ENCODE results near the gene MAP2K5. TPM values are rescaled to one million over a fixed set of nuclear protein-coding genes. Genes with fewer than 3 reads are reported as not detected.

MAP2K5 gene
- total RNA-seq, 4 donors from 2014 or later, result 10.2 to 13.8 (median 11.9) TPM

DNA sequence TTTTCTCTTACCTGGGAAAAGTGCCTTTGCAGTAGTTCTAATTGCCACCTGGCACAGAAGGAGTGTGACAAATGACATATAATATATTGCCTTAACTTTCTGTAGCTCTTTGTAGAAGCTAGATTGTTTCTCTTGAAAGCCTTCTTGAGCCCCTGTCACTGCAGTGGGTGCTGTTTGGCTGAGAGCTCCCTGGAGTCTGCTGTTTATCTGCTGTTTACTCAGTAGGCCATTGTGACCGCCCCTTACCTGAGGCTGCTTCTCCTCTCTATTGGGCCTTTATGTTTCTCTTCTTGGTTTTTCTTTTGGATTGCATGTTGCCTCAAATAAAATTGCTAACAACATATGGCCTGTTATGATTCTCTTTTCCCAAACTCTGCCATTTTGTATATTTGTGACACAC lies 16.7 kb downstream of the MAP2K5 start:
- DNase-seq (ENCODE audit: low spot score in 2 of 2), result no peak
- H3K4me1 ChIP-seq, result no peaks in the 10 kb centered on the region
- TF ChIP-seq POLR2A (IDR thresholded peaks at IDR 0.05) (no peak), EP300 (IDR thresholded peaks at IDR 0.05) (no peak), CTCF (IDR thresholded peaks at IDR 0.05) (no peak)
- H3K9me3 ChIP-seq, result peaks cover 0 to 7% (median 0%) of the 10 kb centered on the region in 4 donors
- peaks cover 0 to 54% (median 0%) of the 10 kb centered on the region in 3 donors for H3K36me3 ChIP-seq
- no peak overlapping the region for H3K27ac ChIP-seq
- H3K4me3 ChIP-seq, result no peak overlapping the region
- 93 to 96% methylated on average over 1 of the region's 1 CpG for WGBS, 2 donors
- H3K27me3 ChIP-seq, result no peaks in the 10 kb centered on the region

DNA sequence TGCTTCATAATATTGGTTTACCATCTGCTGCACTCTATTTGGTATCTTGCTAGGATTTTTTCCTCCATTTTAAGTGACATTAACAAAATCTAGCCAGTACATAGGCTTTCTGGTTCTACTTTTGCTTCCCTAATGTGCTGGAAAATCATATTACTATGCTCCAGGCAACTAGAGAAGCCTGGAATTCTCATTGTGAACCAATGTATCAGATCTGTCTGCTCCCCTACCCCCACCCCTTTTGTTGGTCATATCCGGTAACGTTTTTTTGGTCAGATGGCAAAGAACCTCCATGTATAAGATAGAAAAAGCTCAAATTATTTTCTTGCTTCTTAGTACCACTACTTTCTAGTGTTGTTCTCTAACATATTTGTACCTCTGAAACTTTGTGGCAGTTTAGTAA lies 17.1 kb downstream of the MAP2K5 start:
- Histone ChIP-seq H3K27ac (no peak overlapping the region), H3K36me3 (peaks cover 0 to 52% (median 0%) of the 10 kb centered on the region in 3 donors), H3K9me3 (peaks cover 0 to 7% (median 0%) of the 10 kb centered on the region in 4 donors), H3K4me1 (no peaks in the 10 kb centered on the region), H3K4me3 (no peak overlapping the region), H3K27me3 (no peaks in the 10 kb centered on the region)
- TF ChIP-seq CTCF (IDR thresholded peaks at IDR 0.05), result no peak
- no peak for TF ChIP-seq EP300 (IDR thresholded peaks at IDR 0.05)
- DNase-seq (ENCODE audit: low spot score in 2 of 2), result no peak
- 97 to 98% methylated on average over 2 of the region's 2 CpGs for WGBS, 2 donors

DNA sequence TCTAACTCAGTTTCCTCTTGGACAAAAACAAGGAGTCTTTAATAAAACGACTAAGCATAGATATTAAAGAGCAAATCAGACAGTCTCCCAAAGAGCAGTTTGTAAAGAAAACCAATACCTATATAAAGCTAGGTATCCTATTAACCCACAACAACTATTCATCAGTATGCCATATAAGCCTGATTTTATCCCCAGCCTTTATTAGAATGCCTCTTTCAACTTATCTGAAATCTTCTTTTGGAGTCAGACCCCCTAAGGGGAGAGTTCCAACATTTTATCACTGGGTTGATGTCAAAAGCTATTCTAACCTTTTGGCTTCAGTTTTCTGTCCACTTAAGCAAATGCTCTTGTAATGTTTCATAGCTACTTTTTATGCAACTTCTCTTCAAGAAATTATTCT lies 17.8 kb downstream of the MAP2K5 start:
- peaks cover 0 to 47% (median 0%) of the 10 kb centered on the region in 3 donors for H3K36me3 ChIP-seq
- H3K27ac ChIP-seq, result no peak overlapping the region
- TF ChIP-seq EP300 (IDR thresholded peaks at IDR 0.05), result no peak
- no peak for TF ChIP-seq POLR2A (IDR thresholded peaks at IDR 0.05)
- TF ChIP-seq CTCF (IDR thresholded peaks at IDR 0.05), result no peak
- H3K4me3 ChIP-seq, result no peak overlapping the region
- peaks cover 0 to 7% (median 0%) of the 10 kb centered on the region in 4 donors for H3K9me3 ChIP-seq
- H3K4me1 ChIP-seq, result no peaks in the 10 kb centered on the region
- no peak for DNase-seq (ENCODE audit: low spot score in 2 of 2)
- WGBS, 2 donors, result 93 to 98% methylated on average over 1 of the region's 1 CpG
- H3K27me3 ChIP-seq, result no peaks in the 10 kb centered on the region

DNA sequence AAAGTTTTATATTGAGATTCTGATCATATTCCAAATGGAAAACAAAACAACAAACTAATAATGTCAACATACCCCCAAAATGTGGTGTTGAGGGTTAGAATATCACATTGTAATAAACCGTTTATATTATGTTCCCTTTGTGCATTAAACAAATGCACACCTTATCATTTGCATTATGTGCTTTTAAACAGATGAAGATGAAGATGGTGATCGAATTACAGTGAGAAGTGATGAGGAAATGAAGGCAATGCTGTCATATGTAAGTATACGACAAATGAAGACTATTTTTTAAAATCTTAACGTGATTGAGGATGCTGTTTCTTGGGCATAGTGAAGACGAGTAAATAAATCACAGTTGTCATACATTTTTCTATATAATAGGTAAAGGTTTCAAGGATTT lies 20.6 kb downstream of the MAP2K5 start:
- TF ChIP-seq CTCF (IDR thresholded peaks at IDR 0.05) (no peak), EP300 (IDR thresholded peaks at IDR 0.05) (no peak), POLR2A (IDR thresholded peaks at IDR 0.05) (no peak)
- Histone ChIP-seq H3K27ac (no peak overlapping the region), H3K4me3 (no peak overlapping the region), H3K9me3 (peaks cover 0 to 4% (median 0%) of the 10 kb centered on the region in 4 donors), H3K4me1 (no peaks in the 10 kb centered on the region), H3K36me3 (peaks cover 0 to 37% (median 0%) of the 10 kb centered on the region in 3 donors), H3K27me3 (no peaks in the 10 kb centered on the region)
- DNase-seq (ENCODE audit: low spot score in 2 of 2), result no peak
- 92 to 93% methylated on average over 5 of the region's 5 CpGs for WGBS, 2 donors

DNA sequence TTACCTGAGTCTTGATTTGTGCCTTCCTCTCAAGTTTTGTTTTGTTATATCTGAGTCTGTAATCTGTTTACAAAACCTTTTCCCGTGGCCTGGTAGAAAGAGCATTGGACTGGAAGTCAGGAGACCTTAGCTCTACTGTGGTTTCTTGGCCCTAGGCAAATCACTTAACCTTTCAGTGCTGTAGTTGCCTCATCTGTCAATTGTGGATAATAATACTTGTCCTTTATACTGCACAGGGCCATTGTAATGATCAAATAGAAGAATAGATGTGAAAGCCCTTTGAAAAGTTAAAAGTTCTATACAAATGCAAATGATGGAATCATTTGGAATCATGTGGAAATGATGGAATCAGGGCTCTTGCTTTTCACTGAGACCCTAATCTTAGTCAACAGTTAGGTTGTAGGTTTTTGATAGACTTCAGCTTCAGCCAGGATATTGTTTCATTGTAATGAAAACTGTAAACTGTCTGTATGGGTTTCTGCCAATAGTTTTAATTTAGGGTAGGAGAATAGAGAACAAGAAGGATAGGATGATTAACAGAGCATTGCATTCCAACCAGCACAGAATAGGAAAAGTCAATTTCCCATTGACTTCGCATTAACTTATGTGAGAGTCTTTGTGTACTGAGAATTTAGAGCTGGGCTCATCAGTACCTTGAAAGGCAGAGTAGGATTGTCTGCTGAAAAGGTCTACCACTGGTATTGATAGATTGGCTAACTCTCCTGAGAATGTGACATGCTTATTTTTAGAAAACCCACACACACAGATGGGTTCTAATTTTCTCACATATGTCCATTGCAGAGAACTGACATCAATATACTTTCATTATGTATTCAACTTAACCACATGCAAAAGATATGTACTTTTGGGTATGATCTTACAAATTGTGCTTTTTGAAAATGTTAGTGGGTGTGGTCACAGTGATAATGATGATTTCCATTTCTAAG lies 21.8 kb downstream of the MAP2K5 start:
- Histone ChIP-seq H3K4me3 (no peak overlapping the region), H3K36me3 (peaks cover 0 to 25% (median 0%) of the 10 kb centered on the region in 3 donors), H3K4me1 (no peaks in the 10 kb centered on the region), H3K27me3 (no peaks in the 10 kb centered on the region), H3K9me3 (no peaks in the 10 kb centered on the region), H3K27ac (no peak overlapping the region)
- no peak for DNase-seq (ENCODE audit: low spot score in 2 of 2)
- 70 to 74% methylated on average over 2 of the region's 2 CpGs for WGBS, 2 donors
- TF ChIP-seq CTCF (IDR thresholded peaks at IDR 0.05) (no peak), POLR2A (IDR thresholded peaks at IDR 0.05) (no peak), EP300 (IDR thresholded peaks at IDR 0.05) (no peak)

All from tibial nerve (tissue), 4 donors.